ENCODE results near the gene ZP1.

DNA sequence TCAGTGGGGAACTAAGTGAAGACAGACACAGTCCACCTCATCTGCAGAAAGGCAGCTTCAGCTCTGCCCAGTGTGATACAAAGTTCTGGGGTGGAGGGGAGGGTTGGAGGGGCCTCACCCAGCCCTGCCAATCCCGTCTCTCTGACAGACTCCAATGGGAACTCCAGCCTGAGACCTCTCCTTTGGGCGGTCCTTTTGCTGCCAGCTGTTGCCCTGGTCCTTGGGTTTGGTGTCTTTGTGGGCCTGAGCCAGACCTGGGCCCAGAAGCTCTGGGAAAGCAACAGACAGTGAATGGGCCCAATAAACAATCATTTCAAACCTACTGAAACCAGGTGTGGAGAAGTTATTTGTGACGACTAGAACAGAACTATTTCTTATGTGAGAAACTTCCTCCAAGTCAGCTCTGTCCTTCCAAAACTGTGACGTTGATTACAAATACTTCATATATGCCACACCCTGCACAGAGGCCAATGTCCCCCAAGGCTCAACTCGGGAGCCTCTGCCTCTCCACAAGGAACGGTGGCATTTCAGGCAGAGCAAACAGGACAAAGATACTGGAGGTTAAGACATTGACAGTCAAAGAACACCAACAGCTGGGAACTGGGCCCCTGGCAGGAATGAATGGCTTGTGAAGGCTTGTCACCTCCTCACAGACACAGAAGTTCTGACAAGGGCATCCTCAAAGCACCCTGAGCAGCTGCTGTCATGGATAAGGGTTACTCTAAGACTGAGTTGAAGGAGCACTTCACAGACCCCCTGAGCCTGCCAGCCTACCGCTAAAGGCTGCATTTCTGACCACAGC lies 8.2 kb downstream of the ZP1 start:
- TF ChIP-seq, protein P1, sequence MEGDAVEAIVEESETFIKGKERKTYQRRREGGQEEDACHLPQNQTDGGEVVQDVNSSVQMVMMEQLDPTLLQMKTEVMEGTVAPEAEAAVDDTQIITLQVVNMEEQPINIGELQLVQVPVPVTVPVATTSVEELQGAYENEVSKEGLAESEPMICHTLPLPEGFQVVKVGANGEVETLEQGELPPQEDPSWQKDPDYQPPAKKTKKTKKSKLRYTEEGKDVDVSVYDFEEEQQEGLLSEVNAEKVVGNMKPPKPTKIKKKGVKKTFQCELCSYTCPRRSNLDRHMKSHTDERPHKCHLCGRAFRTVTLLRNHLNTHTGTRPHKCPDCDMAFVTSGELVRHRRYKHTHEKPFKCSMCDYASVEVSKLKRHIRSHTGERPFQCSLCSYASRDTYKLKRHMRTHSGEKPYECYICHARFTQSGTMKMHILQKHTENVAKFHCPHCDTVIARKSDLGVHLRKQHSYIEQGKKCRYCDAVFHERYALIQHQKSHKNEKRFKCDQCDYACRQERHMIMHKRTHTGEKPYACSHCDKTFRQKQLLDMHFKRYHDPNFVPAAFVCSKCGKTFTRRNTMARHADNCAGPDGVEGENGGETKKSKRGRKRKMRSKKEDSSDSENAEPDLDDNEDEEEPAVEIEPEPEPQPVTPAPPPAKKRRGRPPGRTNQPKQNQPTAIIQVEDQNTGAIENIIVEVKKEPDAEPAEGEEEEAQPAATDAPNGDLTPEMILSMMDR (tag by site-specific recombination; IDR thresholded peaks at IDR 0.05): no peak
- TF ChIP-seq SETDB1 (IDR thresholded peaks at IDR 0.05; ENCODE audit: insufficient read length, low read length): no peak
- no peak for TF ChIP-seq YY1 (tag by site-specific recombination; IDR thresholded peaks at IDR 0.05)
- no peak for TF ChIP-seq ZNF350 (tag by site-specific recombination; IDR thresholded peaks at IDR 0.05)
- no peak for TF ChIP-seq SP3 (tag by site-specific recombination; IDR thresholded peaks at IDR 0.05)
- no peak for TF ChIP-seq SP2 (tag by site-specific recombination; IDR thresholded peaks at IDR 0.05)
- TF ChIP-seq ZNF157 (tag by site-specific recombination; IDR thresholded peaks at IDR 0.05): no peak
- no peak for TF ChIP-seq ZNF274 (IDR thresholded peaks at IDR 0.05; ENCODE audit: low read length)
- no peak for TF ChIP-seq ZNF274 (tag by site-specific recombination; IDR thresholded peaks at IDR 0.05; ENCODE audit: borderline replicate concordance)
- no peak for TF ChIP-seq KLF7 (tag by site-specific recombination; IDR thresholded peaks at IDR 0.05; ENCODE audit: borderline replicate concordance)
- no peak for TF ChIP-seq ZNF175 (tag by site-specific recombination; IDR thresholded peaks at IDR 0.05)
- TF ChIP-seq, protein P2, sequence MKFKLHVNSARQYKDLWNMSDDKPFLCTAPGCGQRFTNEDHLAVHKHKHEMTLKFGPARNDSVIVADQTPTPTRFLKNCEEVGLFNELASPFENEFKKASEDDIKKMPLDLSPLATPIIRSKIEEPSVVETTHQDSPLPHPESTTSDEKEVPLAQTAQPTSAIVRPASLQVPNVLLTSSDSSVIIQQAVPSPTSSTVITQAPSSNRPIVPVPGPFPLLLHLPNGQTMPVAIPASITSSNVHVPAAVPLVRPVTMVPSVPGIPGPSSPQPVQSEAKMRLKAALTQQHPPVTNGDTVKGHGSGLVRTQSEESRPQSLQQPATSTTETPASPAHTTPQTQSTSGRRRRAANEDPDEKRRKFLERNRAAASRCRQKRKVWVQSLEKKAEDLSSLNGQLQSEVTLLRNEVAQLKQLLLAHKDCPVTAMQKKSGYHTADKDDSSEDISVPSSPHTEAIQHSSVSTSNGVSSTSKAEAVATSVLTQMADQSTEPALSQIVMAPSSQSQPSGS (tag by site-specific recombination; IDR thresholded peaks at IDR 0.05; ENCODE audit: low read depth): no peak
- no peak for TF ChIP-seq ZNF112 (tag by site-specific recombination; IDR thresholded peaks at IDR 0.05)
- TF ChIP-seq, protein P3, sequence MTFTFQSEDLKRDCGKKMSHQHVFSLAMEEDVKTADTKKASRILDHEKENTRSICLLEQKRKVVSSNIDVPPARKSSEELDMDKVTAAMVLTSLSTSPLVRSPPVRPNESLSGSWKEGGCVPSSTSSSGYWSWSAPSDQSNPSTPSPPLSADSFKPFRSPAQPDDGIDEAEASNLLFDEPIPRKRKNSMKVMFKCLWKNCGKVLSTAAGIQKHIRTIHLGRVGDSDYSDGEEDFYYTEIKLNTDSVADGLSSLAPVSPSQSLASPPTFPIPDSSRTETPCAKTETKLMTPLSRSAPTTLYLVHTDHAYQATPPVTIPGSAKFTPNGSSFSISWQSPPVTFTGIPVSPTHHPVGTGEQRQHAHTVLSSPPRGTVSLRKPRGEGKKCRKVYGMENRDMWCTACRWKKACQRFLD (tag by site-specific recombination; IDR thresholded peaks at IDR 0.05): no peak

All from HEK293 (cell line).